ENCODE results near the gene PRIMA1.

PRIMA1 gene

DNA sequence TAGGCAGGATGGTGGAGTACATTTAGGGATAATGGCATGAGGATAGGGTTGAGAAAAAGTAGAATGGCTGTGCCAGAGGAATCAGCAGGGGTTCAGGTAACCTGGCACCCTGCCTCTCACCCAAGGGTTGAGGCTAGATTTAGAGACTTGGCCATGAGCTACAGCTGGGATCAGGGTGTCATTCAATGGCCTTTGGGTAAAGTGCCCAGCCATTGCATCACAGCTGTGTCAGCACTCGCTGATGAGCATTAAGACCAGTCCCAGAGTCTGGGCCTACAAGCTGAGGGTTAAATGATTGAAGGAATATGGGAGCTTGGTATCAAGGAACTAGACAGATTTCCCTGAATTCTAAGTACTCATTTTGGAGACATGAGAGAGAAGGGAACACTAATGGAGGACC, 113.9 kb downstream of the PRIMA1 start:
- no peak for DNase-seq (ENCODE audit: low read depth)

DNA sequence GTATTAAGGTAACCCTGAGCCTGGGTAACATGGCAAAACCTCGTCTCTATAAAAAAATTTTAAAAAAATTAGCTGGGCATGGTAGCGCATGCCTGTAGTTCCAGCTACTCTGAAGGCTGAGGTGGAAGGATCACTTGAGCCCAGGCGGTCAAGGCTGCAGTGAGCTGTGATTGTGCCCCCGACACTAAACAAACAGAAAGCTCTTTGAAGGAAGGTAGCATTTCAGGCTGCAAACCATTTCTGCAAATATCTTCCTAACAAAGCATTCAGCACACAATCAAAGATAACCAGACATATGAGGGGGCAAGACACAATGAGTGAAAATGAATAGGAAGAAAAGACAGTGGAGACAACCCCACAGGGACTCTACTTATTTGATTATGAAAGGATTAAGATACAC, 118.7 kb downstream of the PRIMA1 start:
- DNase-seq (ENCODE audit: low read depth) = no peak
